ENCODE data around the gene BZW2.

Gene BZW2

GRCh38 chr7:16645593-16646471 lies at the start of gene BZW2, which contains the start of gene ANKMY2:
Gene BZW2, plus strand, starts transcription at chr7:16646181. Its CDS starts 19,263 bp downstream, at chr7:16665444.
Gene ANKMY2, minus strand, starts transcription at chr7:16645754. Its CDS starts 181 bp downstream, at chr7:16645573.
- ATAC-seq: peak; percentile 92

DNA sequence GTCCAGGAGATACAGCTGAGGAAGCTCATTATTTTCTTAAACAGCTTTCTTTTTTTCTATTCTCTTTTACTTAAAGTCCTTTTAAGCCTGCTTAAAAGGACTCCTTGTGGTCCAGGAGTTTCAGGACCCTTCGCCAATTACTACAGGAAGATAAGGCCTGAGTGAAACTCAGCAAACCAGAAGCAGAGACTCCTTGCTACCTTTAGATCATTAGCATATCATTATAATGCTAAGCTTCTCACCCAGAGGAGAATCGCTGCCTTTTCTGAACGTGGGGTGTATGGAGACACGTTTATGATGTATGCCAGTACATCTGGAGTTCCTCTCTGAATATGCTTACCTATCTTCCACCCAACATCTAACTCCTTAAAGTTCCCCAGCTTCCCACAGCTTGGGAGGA lies 48.0 kb upstream of the BZW2 start:
- ATAC-seq: no peak

- no peak for ATAC-seq
These were observed 46.1 kb upstream of the BZW2 start for GRCh38 chr7:16599860-16600259.

DNA sequence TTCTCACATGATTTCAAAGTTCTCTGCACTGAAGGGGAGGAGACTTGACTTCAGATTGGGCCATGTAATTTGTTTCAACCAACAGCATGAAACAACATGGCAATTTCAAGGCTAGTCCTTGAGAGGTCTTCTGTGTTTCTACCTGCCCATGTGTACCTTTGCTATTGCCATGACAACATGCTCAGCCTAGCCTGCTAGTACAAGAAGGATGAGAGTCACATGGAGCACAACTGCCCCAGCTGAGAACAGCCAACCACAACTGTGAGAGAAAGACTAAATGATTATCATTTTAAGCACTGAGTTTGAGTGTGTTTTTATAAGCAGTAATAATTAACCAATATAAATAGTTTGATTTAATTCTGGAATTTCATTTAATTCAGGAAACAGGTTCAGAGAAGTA lies 42.3 kb upstream of the BZW2 start:
- no peak for ATAC-seq

- ATAC-seq: no peak
These were observed 41.9 kb upstream of the BZW2 start for GRCh38 chr7:16604054-16604453.

DNA sequence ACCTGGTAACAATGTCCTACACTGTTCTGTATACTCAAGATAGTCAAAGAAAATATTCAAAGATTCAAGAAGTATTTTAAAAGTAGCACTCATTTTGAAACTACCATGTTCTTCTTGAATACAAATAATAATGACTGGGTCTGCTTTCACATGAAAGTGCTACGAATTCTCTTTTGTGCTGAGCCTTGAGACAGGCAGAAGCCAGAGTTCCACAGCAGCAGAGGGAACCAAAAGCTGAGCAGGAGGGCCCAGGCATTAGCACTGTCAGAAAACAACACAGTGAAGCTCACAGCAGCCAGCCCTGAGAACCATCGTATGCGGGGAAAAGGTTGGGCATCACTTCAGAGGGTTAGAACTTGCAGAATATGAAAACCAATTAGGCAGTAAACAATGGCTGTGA lies 39.3 kb upstream of the BZW2 start:
- ATAC-seq: no peak

GRCh38 chr7:16609842-16610450 lies 36.0 kb upstream of the BZW2 start:
- ATAC-seq: no peak

DNA sequence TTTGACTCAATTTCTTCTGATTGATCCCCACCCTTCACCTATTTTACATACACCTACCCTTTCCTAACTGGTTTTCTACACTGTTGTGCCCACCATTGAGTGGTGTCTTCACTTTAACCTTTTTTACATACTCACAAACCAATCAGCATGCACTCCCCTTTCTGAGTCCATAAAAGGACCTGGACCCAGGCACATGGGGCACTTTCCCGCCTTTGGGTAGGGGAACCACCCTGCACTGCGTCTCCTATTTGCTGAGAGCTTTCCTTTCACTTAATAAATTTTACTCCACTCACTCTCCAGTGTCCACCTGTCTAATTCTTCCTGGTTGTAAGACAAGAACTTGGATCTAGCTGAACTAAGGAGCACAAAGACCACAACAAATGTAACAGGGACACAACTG lies 34.3 kb upstream of the BZW2 start:
- ATAC-seq: no peak

GRCh38 chr7:16615228-16615627 lies 30.8 kb upstream of the BZW2 start:
- ATAC-seq: no peak

DNA sequence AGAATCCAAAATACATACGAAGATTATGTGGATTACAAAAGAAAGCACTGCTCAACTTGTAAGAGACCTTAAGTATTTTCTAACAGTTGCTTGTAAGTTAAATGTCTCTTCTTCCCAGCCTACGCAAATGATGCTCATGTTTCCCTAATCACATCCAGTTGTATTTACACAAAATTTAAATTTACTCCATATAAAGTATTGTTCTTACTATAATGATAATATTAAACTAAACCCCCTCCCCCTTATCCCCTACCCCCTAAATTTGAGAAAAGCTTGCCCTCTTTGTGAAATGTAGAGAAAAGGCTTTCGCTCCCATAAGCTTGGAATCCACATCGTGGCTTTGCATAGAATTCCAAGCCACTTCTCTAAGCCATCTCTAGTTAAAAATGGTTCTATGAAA lies 29.9 kb upstream of the BZW2 start:
- ATAC-seq: no peak

GRCh38 chr7:16616542-16616941 lies 29.4 kb upstream of the BZW2 start:
- no peak for ATAC-seq

DNA sequence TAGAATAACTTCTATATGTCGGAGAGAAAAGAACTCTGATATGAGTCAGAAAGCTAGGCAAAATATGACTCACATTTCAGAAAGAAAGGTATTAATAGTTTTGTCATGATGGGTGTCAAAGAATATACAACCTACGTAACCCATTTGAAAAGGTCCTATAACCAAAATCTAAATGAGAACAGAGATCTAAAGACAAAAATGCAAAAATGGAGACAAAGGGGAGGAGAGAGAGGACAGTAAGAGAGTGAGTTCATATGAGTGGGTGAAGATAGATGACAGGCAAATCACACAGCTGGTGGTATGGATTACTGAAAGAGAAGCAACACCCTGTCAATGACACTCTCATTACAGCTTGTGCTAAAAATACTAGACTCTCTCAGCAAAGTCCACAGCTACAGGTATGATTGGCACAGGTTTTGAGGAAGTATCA lies 26.0 kb upstream of the BZW2 start:
- ATAC-seq: peak; percentile 97 to 98

DNA sequence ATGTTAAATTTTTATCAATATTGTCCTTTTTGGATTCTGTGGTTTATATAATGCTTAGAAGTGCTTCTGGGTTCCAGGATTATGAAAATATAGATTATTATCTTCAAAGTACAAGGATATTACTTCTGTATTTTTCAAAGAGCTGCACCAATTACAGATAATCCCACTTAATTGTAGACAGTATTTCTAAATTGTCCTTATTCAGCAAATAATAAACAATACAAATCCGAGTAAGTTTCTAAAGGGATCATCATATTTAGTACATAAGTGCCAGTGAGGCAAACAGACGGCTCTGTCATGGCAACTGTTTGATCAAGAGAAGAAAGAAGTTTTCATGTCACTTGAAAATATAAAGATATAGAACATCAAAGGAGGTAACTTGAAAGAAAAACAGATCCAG lies 19.6 kb upstream of the BZW2 start:
- ATAC-seq: no peak

- no peak for ATAC-seq
These were observed 18.7 kb upstream of the BZW2 start for GRCh38 chr7:16627236-16627635.

DNA sequence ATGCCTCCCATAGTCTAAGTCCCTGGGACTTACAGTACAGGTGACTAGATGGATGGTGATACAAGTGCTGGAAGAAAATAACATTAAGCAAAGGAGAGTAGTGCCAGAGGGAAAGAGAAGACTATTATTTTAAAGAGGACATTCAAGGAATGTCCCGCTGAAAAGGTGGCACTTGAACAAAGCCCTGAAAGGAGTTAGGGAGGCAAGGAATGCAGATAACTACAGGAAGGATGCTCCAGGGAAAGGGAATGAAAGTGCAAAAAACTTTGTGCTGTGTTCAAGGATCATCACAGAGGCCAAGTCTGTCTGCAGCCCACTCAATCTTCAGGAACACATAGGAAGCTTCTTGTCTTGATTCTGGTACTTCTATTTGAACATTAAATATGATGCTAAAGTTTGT lies 15.3 kb upstream of the BZW2 start:
- no peak for ATAC-seq

GRCh38 chr7:16634271-16634738 lies 11.7 kb upstream of the BZW2 start:
- no peak for ATAC-seq

DNA sequence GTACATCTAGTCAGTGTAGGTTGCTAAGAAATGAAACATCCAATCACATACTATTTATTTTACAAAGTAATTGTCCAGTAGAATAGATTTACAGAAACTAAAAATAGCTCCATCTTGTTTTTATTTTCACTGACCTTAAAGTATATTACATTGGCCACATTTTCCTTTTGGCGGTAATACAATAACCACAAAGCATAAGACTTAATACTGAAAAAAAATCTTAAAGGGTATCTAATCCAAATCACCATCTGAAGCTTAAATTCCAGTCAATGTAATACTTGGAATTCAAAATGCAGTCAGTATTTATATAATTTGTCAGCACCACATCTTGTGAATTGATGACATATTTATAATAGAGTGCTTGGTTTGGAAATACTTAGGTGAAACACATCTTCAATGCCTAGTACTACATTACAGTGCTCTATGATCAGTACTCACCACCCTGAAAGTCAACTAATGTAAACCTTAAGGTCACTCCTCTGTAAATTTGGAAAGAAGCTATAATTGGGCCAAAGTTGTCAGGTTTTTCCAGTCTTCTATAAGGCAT lies 9.4 kb upstream of the BZW2 start:
- no peak for ATAC-seq

GRCh38 chr7:16637379-16637778 lies 8.6 kb upstream of the BZW2 start:
- no peak for ATAC-seq

DNA sequence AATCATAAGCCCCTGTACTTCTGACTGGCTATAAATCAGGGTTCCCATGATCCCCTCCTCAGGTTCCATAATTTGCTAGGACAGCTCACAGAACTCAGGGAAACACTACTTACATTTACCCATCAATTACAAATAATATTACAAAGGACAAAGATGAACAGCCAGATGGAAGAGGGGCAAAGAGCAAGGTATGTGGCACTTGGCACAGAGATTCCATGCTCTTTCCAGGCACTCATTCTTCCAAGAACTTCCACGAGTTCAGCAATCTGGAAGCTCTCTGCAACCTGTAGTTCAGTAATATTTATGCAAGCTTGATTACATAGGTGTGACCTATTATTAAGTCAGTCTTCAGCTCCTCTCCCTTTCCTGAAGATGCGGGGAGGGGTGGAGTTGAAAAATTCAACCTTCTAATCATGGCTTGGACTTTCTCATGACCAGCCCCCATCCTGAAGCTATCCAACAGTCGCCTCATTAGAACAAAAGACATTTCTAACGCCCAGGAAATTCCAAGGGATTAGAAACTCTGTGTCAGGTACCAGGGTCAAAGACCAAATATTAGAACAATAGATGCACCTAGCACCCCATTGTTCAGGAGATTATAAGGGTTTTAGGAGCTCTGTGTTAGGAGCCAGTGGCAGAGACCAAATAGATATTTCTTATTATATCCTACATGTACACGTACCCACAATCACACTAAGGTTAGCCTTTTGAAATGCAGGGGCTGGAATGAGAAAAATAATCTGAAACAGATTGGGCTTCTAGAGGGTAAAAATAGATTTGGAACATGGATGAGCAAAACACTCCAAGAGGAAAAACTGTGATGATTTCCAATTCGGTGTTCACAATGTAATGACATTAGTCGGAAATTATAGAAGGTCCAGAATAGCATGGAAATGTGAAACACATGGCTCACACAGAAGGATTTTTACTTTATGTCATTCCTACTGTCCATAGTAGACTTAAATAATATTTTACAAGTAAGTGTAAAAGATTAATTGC lies 7.4 kb upstream of the BZW2 start:
- ATAC-seq: no peak

- no peak for ATAC-seq
These were observed 1.8 kb upstream of the BZW2 start for GRCh38 chr7:16644157-16644556.

GRCh38 chr7:16644636-16645592 lies 1.1 kb upstream of the BZW2 start:
- ATAC-seq: peak in 1 of 2 donors; percentile 18
